Ramos (cell line): ENCODE measurements around the gene SPEF1.

ENCODE experiments used
- in situ Hi-C: fragments of 300-500 bp; cut with MboI; formaldehyde crosslinking; loops from one replicate; pipeline ENCODE4 v1.14.3; 2022; ENCODE audit warnings: low sequenced_read_pairs; ENCODE audit not compliant: unreplicated experiment

The SPEF1 gene

GRCh38 chr20:3768342-3769130, 12.7 kb downstream of the SPEF1 start:
- in situ Hi-C loops, result no loop called here

- in situ Hi-C loops, result no loop called here
Observed at GRCh38 chr20:3767427-3768341, 13.6 kb downstream of the SPEF1 start, which contains the start of gene ADISSP. Gene ADISSP (minus strand): TSS chr20:3767753. CDS start chr20:3760100, 7,653 bp downstream.

GRCh38 chr20:3767110-3767426, 14.2 kb downstream of the SPEF1 start:
- in situ Hi-C loops, result no loop called here

- in situ Hi-C loops, result no loop called here
Observed at GRCh38 chr20:3766422-3767109, 14.7 kb downstream of the SPEF1 start.

GRCh38 chr20:3765171-3765882, 15.9 kb downstream of the SPEF1 start:
- in situ Hi-C loops, result no loop called here

GRCh38 chr20:3764659-3765058, 16.6 kb downstream of the SPEF1 start:
- in situ Hi-C loops, result no loop called here

- in situ Hi-C loops, result no loop called here
Observed at GRCh38 chr20:3763671-3764601, 17.3 kb downstream of the SPEF1 start.

- in situ Hi-C loops, result no loop called here
Observed at GRCh38 chr20:3760655-3761348, 20.4 kb downstream of the SPEF1 start.

GRCh38 chr20:3759884-3760283, 21.4 kb downstream of the SPEF1 start:
- in situ Hi-C loops, result no loop called here

- in situ Hi-C loops, result no loop called here
Observed at GRCh38 chr20:3759316-3759823, 21.9 kb downstream of the SPEF1 start.

GRCh38 chr20:3758566-3758965, 22.7 kb downstream of the SPEF1 start:
- in situ Hi-C loops, result no loop called here

- in situ Hi-C loops, result no loop called here
Observed at GRCh38 chr20:3757268-3757667, 24.0 kb downstream of the SPEF1 start.

- in situ Hi-C loops, result no loop called here
Observed at GRCh38 chr20:3755814-3756480, 25.3 kb downstream of the SPEF1 start.

GRCh38 chr20:3755269-3755668, 26.0 kb downstream of the SPEF1 start:
- in situ Hi-C loops, result no loop called here

GRCh38 chr20:3754276-3754630, 27.0 kb downstream of the SPEF1 start:
- in situ Hi-C loops, result no loop called here

GRCh38 chr20:3753501-3754275, 27.6 kb downstream of the SPEF1 start:
- in situ Hi-C loops, result no loop called here

- in situ Hi-C loops, result no loop called here
Observed at GRCh38 chr20:3753098-3753497, 28.1 kb downstream of the SPEF1 start.
